GM19467 (cell line): ENCODE data around the gene TSC2.

Source experiments
- ATAC-seq: cut with Tn5 transposase; IDR thresholded peaks from one replicate; pipeline ENCODE4 v1.9.1; 2021; ENCODE audit warnings: mild to moderate bottlenecking, moderate library complexity; ENCODE audit not compliant: unreplicated experiment

TSC2 gene

GRCh38 chr16:2063861-2064260 lies 16.1 kb downstream of the TSC2 start:
- no peak for ATAC-seq

GRCh38 chr16:2064368-2064945 lies 16.7 kb downstream of the TSC2 start:
- no peak for ATAC-seq

GRCh38 chr16:2066139-2066538 lies 18.4 kb downstream of the TSC2 start:
- no peak for ATAC-seq

- ATAC-seq, result no peak
Measured at GRCh38 chr16:2070576-2071453, 23.0 kb downstream of the TSC2 start.

- ATAC-seq, result no peak
Measured at GRCh38 chr16:2071454-2072202, 23.8 kb downstream of the TSC2 start.

- ATAC-seq, result no peak
Measured at GRCh38 chr16:2072926-2073325, 25.1 kb downstream of the TSC2 start.

- no peak for ATAC-seq
Measured at GRCh38 chr16:2074071-2074470, 26.3 kb downstream of the TSC2 start.

GRCh38 chr16:2075631-2076030 lies 27.8 kb downstream of the TSC2 start:
- no peak for ATAC-seq

- no peak for ATAC-seq
Measured at GRCh38 chr16:2076072-2076865, 28.5 kb downstream of the TSC2 start.

- no peak for ATAC-seq
Measured at GRCh38 chr16:2077016-2077415, 29.2 kb downstream of the TSC2 start.

- ATAC-seq, result no peak
Measured at GRCh38 chr16:2077696-2078095, 29.9 kb downstream of the TSC2 start.

GRCh38 chr16:2078096-2078495 lies 30.3 kb downstream of the TSC2 start:
- ATAC-seq, result no peak

- no peak for ATAC-seq
Measured at GRCh38 chr16:2078691-2079090, 30.9 kb downstream of the TSC2 start.

GRCh38 chr16:2079311-2079800 lies 31.6 kb downstream of the TSC2 start:
- no peak for ATAC-seq

GRCh38 chr16:2079991-2080390 lies 32.2 kb downstream of the TSC2 start:
- ATAC-seq, result no peak

- ATAC-seq, result no peak
Measured at GRCh38 chr16:2081201-2082084, 33.7 kb downstream of the TSC2 start.

GRCh38 chr16:2082171-2082982 lies 34.6 kb downstream of the TSC2 start:
- ATAC-seq, result no peak

- no peak for ATAC-seq
Measured at GRCh38 chr16:2082983-2083364, 35.2 kb downstream of the TSC2 start.

GRCh38 chr16:2083409-2083808 lies 35.6 kb downstream of the TSC2 start:
- no peak for ATAC-seq
